Hepatocyte (in vitro differentiated cells): ENCODE data around the gene CCDC197. TPM values are rescaled to one million over a fixed set of nuclear protein-coding genes. Genes with fewer than 3 reads are reported as not detected.

ENCODE experiments used
- DNase-seq: peaks from one replicate; pipeline ENCODE4 v3.0.0-alpha.2; 2016; ENCODE audit warnings: low spot score
- H2AFZ ChIP-seq: fragments of 200-600 bp; sonication (generic); 2 replicates; pipeline ENCODE4 v1.6.0; 2016; ENCODE audit warnings: antibody characterized with exemption, mild to moderate bottlenecking
- H3K27ac ChIP-seq: fragments of 200-600 bp; sonication (generic); 2 replicates; pipeline ENCODE4 v1.5.1; 2016; ENCODE audit warnings: mild to moderate bottlenecking
- H3K27me3 ChIP-seq: fragments of 200-600 bp; sonication (generic); 2 replicates; pipeline ENCODE4 v1.6.1; 2016
- H3K36me3 ChIP-seq: fragments of 200-600 bp; sonication (generic); replicated peaks from 2 replicates; pipeline ENCODE4 v1.5.1; 2016; ENCODE audit warnings: low read depth; ENCODE audit not compliant: insufficient read depth
- H3K4me1 ChIP-seq: fragments of 200-600 bp; sonication (generic); 2 replicates; pipeline ENCODE4 v1.5.1; 2016; ENCODE audit warnings: mild to moderate bottlenecking, moderate library complexity; ENCODE audit not compliant: insufficient read depth
- H3K4me2 ChIP-seq: fragments of 200-600 bp; sonication (generic); 2 replicates; pipeline ENCODE4 v1.6.0; 2016
- H3K4me3 ChIP-seq: fragments of 200-600 bp; sonication (generic); 2 replicates; pipeline ENCODE4 v1.5.1; 2016; ENCODE audit warnings: mild to moderate bottlenecking
- H3K79me2 ChIP-seq: fragments of 200-600 bp; sonication (generic); 2 replicates; pipeline ENCODE4 v1.6.0; 2017; ENCODE audit warnings: mild to moderate bottlenecking
- H3K9me2 ChIP-seq: fragments of 200-600 bp; sonication (generic); replicated peaks from 2 replicates; pipeline ENCODE4 v1.6.0; 2017; ENCODE audit warnings: mild to moderate bottlenecking; ENCODE audit not compliant: insufficient read depth
- H3K9me3 ChIP-seq: fragments of 200-600 bp; sonication (generic); 2 replicates; pipeline ENCODE4 v1.5.1; 2016; ENCODE audit warnings: low read depth, mild to moderate bottlenecking
- H4K20me1 ChIP-seq: fragments of 200-600 bp; sonication (generic); 2 replicates; pipeline ENCODE4 v1.6.0; 2016; ENCODE audit warnings: mild to moderate bottlenecking; ENCODE audit not compliant: insufficient read depth, poor library complexity, severe bottlenecking
- CTCF ChIP-seq: fragments of 200-600 bp; sonication (generic); IDR thresholded peaks from 2 replicates; pipeline ENCODE4 v1.5.1; 2016; ENCODE audit warnings: antibody characterized with exemption, mild to moderate bottlenecking; ENCODE audit not compliant: poor library complexity
- EZH2 ChIP-seq: fragments of 200-600 bp; sonication (generic); IDR thresholded peaks from 2 replicates; pipeline ENCODE4 v1.6.1; 2016; ENCODE audit warnings: antibody characterized with exemption, mild to moderate bottlenecking, borderline replicate concordance
- EZH2phosphoT487 ChIP-seq: fragments of 200-600 bp; sonication (generic); IDR thresholded peaks from one replicate; pipeline ENCODE4 v1.6.1; 2018; ENCODE audit warnings: antibody characterized with exemption, mild to moderate bottlenecking, low read depth, moderate library complexity; ENCODE audit not compliant: unreplicated experiment, severe bottlenecking
- WGBS: methylation state at CpG from one replicate; pipeline ENCODE4 v1.1.6; 2016; ENCODE audit warnings: low lambda C conversion rate; ENCODE audit errors: missing lambda C conversion rate; 5-methylcytosine and 5-hydroxymethylcytosine counted together
- polyA plus RNA-seq: library from polyadenylated mRNA; unstranded; fragments of >200 nt; fragmentation: Nextera tagmentation; extraction: Ambion mirVana; gene quantifications from 2 replicates; pipeline ENCODE4 v1.2.1, GENCODE V29; 2016
- total RNA-seq: library from RNA; depleted of rRNA; stranded (reverse); fragments of >200 nt; gene quantifications from 2 replicates; pipeline ENCODE4 v1.2.3, GENCODE V29; 2014

The CCDC197 gene
- total and polyA plus RNA-seq, 2 experiments from 2014 or later = not detected

GRCh38 chr14:94005324-94006073, 8.4 kb downstream of the CCDC197 start:
- no peaks in the 10 kb centered on the region for H4K20me1 ChIP-seq
- 54% methylated on average over 14 of the region's 14 CpGs for WGBS
- TF ChIP-seq EZH2phosphoT487 = no peak
- no peak for TF ChIP-seq EZH2
- peak; percentile 29 for TF ChIP-seq CTCF
- H3K9me2 ChIP-seq = no peaks in the 10 kb centered on the region
- no peak overlapping the region for H3K27ac ChIP-seq
- H3K9me3 ChIP-seq = no peaks in the 10 kb centered on the region
- no peak overlapping the region for H2AFZ ChIP-seq
- H3K79me2 ChIP-seq = no peaks in the 10 kb centered on the region
- no peak overlapping the region for H3K4me2 ChIP-seq
- no peaks in the 10 kb centered on the region for H3K36me3 ChIP-seq
- no peak for DNase-seq
- no peaks in the 10 kb centered on the region for H3K27me3 ChIP-seq
- no peak overlapping the region for H3K4me3 ChIP-seq
- no peaks in the 10 kb centered on the region for H3K4me1 ChIP-seq

DNA sequence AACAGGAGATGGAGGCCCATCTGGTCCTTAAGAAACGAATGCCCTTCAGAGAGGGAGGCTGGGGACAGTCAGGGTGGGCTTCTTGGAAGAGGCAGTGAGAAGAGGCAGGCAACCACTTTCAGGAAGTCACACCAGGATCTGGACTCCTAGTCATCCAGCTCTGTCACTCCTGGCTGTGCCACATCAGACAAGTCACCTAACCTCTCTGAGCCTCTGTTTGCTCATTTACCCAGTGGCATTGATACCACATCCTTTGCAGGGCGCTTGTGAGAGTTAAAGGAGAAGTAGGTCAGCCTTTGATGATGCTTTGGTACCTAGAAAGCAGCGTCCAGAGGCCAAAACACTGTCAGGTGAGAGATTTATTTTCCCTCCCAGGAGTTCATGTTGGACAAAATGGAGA, 11.1 kb downstream of the CCDC197 start:
- no peak overlapping the region for H2AFZ ChIP-seq
- no peaks in the 10 kb centered on the region for H3K36me3 ChIP-seq
- no peak overlapping the region for H3K4me3 ChIP-seq
- H3K27me3 ChIP-seq = no peaks in the 10 kb centered on the region
- no peak overlapping the region for H3K4me2 ChIP-seq
- no peaks in the 10 kb centered on the region for H3K4me1 ChIP-seq
- DNase-seq = no peak
- no peaks in the 10 kb centered on the region for H3K79me2 ChIP-seq
- WGBS = 75% methylated on average over 3 of the region's 3 CpGs
- H3K9me2 ChIP-seq = no peaks in the 10 kb centered on the region
- TF ChIP-seq CTCF (no peak), EZH2 (no peak)
- no peak overlapping the region for H3K27ac ChIP-seq
- H3K9me3 ChIP-seq = no peaks in the 10 kb centered on the region
- H4K20me1 ChIP-seq = no peaks in the 10 kb centered on the region

GRCh38 chr14:94009767-94010166, 12.7 kb downstream of the CCDC197 start:
- no peak overlapping the region for H2AFZ ChIP-seq
- no peak overlapping the region for H3K4me2 ChIP-seq
- H3K4me3 ChIP-seq = no peak overlapping the region
- H3K36me3 ChIP-seq = no peaks in the 10 kb centered on the region
- H3K27me3 ChIP-seq = no peaks in the 10 kb centered on the region
- no peaks in the 10 kb centered on the region for H3K9me3 ChIP-seq
- H3K4me1 ChIP-seq = no peaks in the 10 kb centered on the region
- no peaks in the 10 kb centered on the region for H3K9me2 ChIP-seq
- TF ChIP-seq EZH2 (no peak), CTCF (no peak), EZH2phosphoT487 (no peak)
- no peaks in the 10 kb centered on the region for H4K20me1 ChIP-seq
- DNase-seq = no peak
- WGBS = 54% methylated on average over 4 of the region's 4 CpGs
- no peaks in the 10 kb centered on the region for H3K79me2 ChIP-seq
- no peak overlapping the region for H3K27ac ChIP-seq
